Rectal smooth muscle tissue (tissue), 1 donor: Measurements from ENCODE around the gene SLIT3.
"Not testable (repeated sequence)": the region's sequence is repeated elsewhere in the genome, so short reads cannot be mapped to it uniquely, and the experiment has no call there.

Experiments used
- H3K27ac ChIP-seq: one replicate; pipeline ENCODE4 v1.7.0; 2013; ENCODE audit warnings: low read depth, low read length, inconsistent platforms
- H3K27me3 ChIP-seq: one replicate; pipeline ENCODE4 v1.7.0; 2013; ENCODE audit warnings: low read length; ENCODE audit not compliant: control insufficient read depth, insufficient read depth
- H3K36me3 ChIP-seq: one replicate; pipeline ENCODE4 v1.7.0; 2013; ENCODE audit warnings: low read length; ENCODE audit not compliant: control insufficient read depth, insufficient read depth
- H3K4me1 ChIP-seq: one replicate; pipeline ENCODE4 v1.7.0; 2013; ENCODE audit warnings: low read length; ENCODE audit not compliant: control insufficient read depth, insufficient read depth
- H3K4me3 ChIP-seq: one replicate; pipeline ENCODE4 v1.7.0; 2013; ENCODE audit warnings: low read length
- H3K9ac ChIP-seq: one replicate; pipeline ENCODE4 v1.7.0; 2013; ENCODE audit warnings: low read length

Gene SLIT3

DNA sequence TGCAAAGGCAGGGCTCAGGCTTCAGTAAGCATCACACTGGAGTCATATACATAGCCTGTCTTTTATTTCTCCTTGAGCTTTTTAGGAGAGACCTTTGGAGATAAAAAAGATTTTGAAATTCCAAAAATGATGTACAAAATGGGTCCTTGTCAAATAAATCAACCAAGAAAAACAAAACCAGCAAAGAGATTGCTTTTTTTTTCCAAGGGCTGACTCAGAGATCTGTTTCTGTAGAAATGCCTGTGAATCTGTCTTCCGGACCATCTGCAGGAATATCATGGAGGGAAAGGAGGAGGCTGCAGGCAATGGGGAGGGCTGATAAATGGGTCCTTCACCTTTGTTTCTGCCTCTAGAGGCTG, 77.4 kb downstream of the SLIT3 start:
- no peaks in the 10 kb centered on the region for H3K4me1 ChIP-seq
- H3K36me3 ChIP-seq: no peaks in the 10 kb centered on the region
- H3K27ac ChIP-seq: no peak overlapping the region
- no peaks in the 10 kb centered on the region for H3K27me3 ChIP-seq
- H3K9ac ChIP-seq: no peak overlapping the region
- no peak overlapping the region for H3K4me3 ChIP-seq

DNA sequence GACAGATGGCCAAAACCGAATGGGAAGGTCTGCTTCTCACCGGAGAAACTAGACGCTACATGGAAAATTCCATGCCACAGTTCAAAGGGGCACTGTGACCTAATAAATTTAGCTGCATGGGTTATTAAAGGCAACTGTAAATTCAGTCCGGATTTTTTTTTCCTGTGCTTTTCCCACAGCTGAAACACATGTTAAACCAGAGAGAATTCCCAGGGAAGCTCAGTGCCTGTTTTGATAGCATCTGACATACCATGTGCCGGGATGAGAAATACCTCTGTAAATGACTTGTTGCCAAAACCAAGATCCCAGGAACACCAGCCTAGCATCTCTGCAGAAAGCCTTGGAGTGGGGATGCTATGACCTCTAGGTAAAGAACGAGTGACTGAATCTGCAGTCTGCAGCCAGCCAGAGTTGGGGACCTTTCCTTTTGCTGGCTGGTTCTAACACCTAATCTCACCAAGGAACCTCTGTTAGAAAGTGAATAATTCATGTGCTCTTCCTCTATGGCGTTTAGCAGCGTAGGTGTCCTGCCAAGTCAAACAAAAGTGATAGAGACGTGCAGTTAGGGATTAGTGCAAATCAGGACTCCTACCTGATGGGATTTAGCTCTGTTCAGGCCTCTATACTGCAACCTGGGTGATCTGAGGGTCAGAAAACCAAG, 77.9 kb downstream of the SLIT3 start:
- Histone ChIP-seq H3K27ac (no peak overlapping the region), H3K36me3 (no peaks in the 10 kb centered on the region)

GRCh38 chr5:169221519-169221918, 79.4 kb downstream of the SLIT3 start:
- H3K9ac ChIP-seq: no peak overlapping the region
- no peaks in the 10 kb centered on the region for H3K4me1 ChIP-seq
- H3K27ac ChIP-seq: no peak overlapping the region
- no peaks in the 10 kb centered on the region for H3K36me3 ChIP-seq
- no peaks in the 10 kb centered on the region for H3K27me3 ChIP-seq
- no peak overlapping the region for H3K4me3 ChIP-seq

More for the DNA sequence above, 77.9 kb downstream of the SLIT3 start:
- H3K27me3 ChIP-seq: no peaks in the 10 kb centered on the region
- H3K4me1 ChIP-seq: no peaks in the 10 kb centered on the region
- H3K9ac ChIP-seq: no peak overlapping the region
- H3K4me3 ChIP-seq: no peak overlapping the region

DNA sequence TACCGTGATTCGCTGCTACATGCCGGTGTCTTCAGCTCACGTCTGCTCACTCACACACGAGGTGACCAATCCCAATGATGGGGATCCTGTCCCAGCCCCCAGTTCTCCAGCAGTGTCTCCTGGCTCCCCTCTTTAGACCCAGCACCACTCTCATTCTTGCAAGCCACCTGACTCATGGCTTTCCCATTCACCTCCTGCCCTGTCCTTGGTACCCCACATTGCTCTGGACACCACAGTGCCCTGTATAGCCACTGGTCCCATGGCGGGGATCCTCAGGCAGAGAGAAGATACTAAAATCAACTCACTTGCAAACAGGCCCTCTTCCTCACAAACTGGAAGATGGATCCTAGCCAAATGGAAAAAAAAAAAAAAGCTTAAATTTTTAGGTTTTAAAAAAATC, 81.0 kb downstream of the SLIT3 start:
- H3K36me3 ChIP-seq: no peaks in the 10 kb centered on the region
- H3K27me3 ChIP-seq: no peaks in the 10 kb centered on the region
- no peak overlapping the region for H3K4me3 ChIP-seq
- H3K4me1 ChIP-seq: no peaks in the 10 kb centered on the region
- H3K27ac ChIP-seq: no peak overlapping the region
- H3K9ac ChIP-seq: no peak overlapping the region

DNA sequence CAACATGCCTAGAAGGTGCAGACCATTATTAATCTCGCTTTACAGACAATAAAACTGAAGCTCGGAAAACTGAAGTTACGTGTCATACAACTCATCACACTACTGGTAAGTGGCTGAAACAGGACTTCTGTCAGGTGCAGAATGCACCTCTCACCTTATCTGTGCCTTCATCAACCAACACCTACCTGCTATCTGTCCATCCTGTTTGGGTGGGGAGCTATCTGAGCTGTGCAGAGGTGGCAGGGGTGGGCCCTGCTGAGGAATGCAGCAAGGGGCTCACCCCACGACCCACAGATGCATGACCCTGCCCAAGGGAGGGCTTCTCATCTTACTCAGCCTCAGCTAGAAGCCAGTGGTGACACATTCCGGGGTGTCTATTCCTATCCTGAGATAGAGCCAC, 81.6 kb downstream of the SLIT3 start:
- Histone ChIP-seq H3K4me1 (no peaks in the 10 kb centered on the region), H3K9ac (no peak overlapping the region), H3K27ac (no peak overlapping the region), H3K4me3 (no peak overlapping the region), H3K27me3 (no peaks in the 10 kb centered on the region), H3K36me3 (no peaks in the 10 kb centered on the region)

GRCh38 chr5:169218861-169219260, 82.1 kb downstream of the SLIT3 start:
- H3K36me3 ChIP-seq: no peaks in the 10 kb centered on the region
- H3K4me3 ChIP-seq: no peak overlapping the region
- H3K9ac ChIP-seq: no peak overlapping the region
- no peaks in the 10 kb centered on the region for H3K27me3 ChIP-seq
- no peaks in the 10 kb centered on the region for H3K4me1 ChIP-seq
- no peak overlapping the region for H3K27ac ChIP-seq

- no peak overlapping the region for H3K27ac ChIP-seq
- H3K4me1 ChIP-seq: no peaks in the 10 kb centered on the region
- no peaks in the 10 kb centered on the region for H3K36me3 ChIP-seq
- no peak overlapping the region for H3K4me3 ChIP-seq
- H3K27me3 ChIP-seq: no peaks in the 10 kb centered on the region
- H3K9ac ChIP-seq: no peak overlapping the region
These were observed 82.8 kb downstream of the SLIT3 start for GRCh38 chr5:169218176-169218575.

DNA sequence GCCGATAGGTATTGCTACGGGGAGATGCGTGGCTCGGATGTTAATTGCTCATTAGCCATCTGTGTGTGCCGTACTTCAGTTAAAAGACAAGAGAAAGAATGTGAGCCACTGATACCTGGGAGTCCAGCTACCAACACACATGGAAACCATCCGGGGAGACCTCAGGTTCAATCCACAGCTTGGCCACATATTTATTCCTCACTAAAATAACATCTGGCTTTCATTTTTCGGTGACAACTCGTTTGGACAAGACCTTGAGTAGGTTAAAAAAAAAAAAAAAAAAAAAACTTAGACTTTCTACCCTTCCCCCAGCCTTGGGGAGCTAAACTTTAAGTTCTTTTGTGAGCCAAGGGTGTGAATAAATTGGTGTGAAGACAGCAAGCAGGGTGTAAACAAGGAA, 84.1 kb downstream of the SLIT3 start:
- Histone ChIP-seq H3K27me3 (no peaks in the 10 kb centered on the region), H3K4me1 (no peaks in the 10 kb centered on the region), H3K36me3 (no peaks in the 10 kb centered on the region), H3K27ac (no peak overlapping the region), H3K9ac (no peak overlapping the region), H3K4me3 (no peak overlapping the region)

DNA sequence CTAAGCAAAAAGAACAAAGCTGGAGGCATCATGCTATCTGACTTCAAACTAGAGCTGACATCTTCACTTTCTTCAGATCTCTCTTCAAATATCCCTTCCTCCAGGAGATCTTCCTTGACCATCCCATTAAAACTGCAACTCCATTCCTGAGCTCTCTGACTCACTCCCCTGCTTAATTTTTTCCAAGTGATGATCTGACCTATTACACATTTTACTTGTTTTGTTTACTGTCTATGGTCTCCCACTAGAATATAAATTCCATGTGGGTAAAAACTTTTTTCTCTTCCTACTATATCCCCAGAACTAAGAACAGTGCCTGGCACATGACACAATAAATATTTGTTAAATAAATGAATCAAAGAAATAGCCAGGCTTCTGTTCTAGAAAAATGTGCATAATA, 87.5 kb downstream of the SLIT3 start:
- Histone ChIP-seq H3K36me3 (no peaks in the 10 kb centered on the region), H3K4me1 (no peaks in the 10 kb centered on the region), H3K27me3 (no peaks in the 10 kb centered on the region), H3K27ac (no peak overlapping the region), H3K4me3 (no peak overlapping the region), H3K9ac (no peak overlapping the region)

- not testable (repeated sequence) for H3K27ac ChIP-seq, H3K36me3 ChIP-seq, H3K4me1 ChIP-seq, H3K4me3 ChIP-seq, H3K27me3 ChIP-seq, H3K9ac ChIP-seq
These were observed 89.2 kb downstream of the SLIT3 start for GRCh38 chr5:169211761-169212160.

GRCh38 chr5:169204788-169205400, 96.0 kb downstream of the SLIT3 start:
- Histone ChIP-seq H3K36me3 (no peaks in the 10 kb centered on the region), H3K4me3 (no peak overlapping the region), H3K27ac (no peak overlapping the region), H3K4me1 (no peaks in the 10 kb centered on the region), H3K27me3 (no peaks in the 10 kb centered on the region), H3K9ac (no peak overlapping the region)

GRCh38 chr5:169202969-169203368, 98.0 kb downstream of the SLIT3 start:
- no peak overlapping the region for H3K9ac ChIP-seq
- H3K27ac ChIP-seq: no peak overlapping the region
- no peak overlapping the region for H3K4me3 ChIP-seq
- H3K36me3 ChIP-seq: no peaks in the 10 kb centered on the region
- no peaks in the 10 kb centered on the region for H3K4me1 ChIP-seq
- H3K27me3 ChIP-seq: no peaks in the 10 kb centered on the region

- no peak overlapping the region for H3K9ac ChIP-seq
- H3K27ac ChIP-seq: no peak overlapping the region
- H3K36me3 ChIP-seq: no peaks in the 10 kb centered on the region
- H3K27me3 ChIP-seq: no peaks in the 10 kb centered on the region
- H3K4me3 ChIP-seq: no peak overlapping the region
- H3K4me1 ChIP-seq: no peaks in the 10 kb centered on the region
These were observed 99.3 kb downstream of the SLIT3 start for GRCh38 chr5:169201597-169201996.
